ENCODE results near the gene MANEAL. TPM values are rescaled to one million over a fixed set of nuclear protein-coding genes. Genes with fewer than 3 reads are reported as not detected.

The MANEAL gene
- 1 to 10 TPM; 3.2 to 9.4 (median 5.4) TPM for total RNA-seq
- long read RNA-seq, partial matches to known transcripts, result 0 of 2 reads
- long read RNA-seq, other reads (novel, unspliced or antisense), result 2 of 2 reads

GRCh38 chr1:37793773-37794371, at the start of gene MANEAL:
TSS of gene MANEAL (plus strand) at chr1:37793847. CDS start at chr1:37794183, 336 bp downstream.
- Histone ChIP-seq H3K4me3 (peak within 1 kb of the TSS; percentile 35 to 61 (median 53)), H3K36me3 (no peaks in the 10 kb centered on the region), H3K4me1 (peaks cover 0 to 10% (median 0%) of the 10 kb centered on the region in 4 donors), H3K27ac (no peak within 1 kb of the TSS), H3K27me3 (no peaks in the 10 kb centered on the region), H3K9me3 (no peaks in the 10 kb centered on the region)
- intact Hi-C loops (cut with DNase I), result no loop called here
- TF ChIP-seq CTCF (IDR thresholded peaks at IDR 0.05) (no peak), POLR2A (IDR thresholded peaks at IDR 0.05) (peak; percentile 30)
- DNase-seq (peak in 2 of 3 donors; percentile 50 to 55), ATAC-seq (peak; percentile 81 to 88 (median 83))
- no CpG with 5 or more reads among the region's 82 CpGs for WGBS (ENCODE audit: insufficient coverage, low coverage, low lambda C conversion rate, missing lambda C conversion rate)

- intact Hi-C loops (cut with DNase I), result no loop called here
Measured at GRCh38 chr1:37746806-37747205, 46.8 kb upstream of the MANEAL start.

GRCh38 chr1:37748565-37748964, 45.1 kb upstream of the MANEAL start:
- ATAC-seq (no peak), DNase-seq (no peak)
- Histone ChIP-seq H3K4me3 (no peak overlapping the region), H3K4me1 (no peaks in the 10 kb centered on the region), H3K9me3 (no peaks in the 10 kb centered on the region), H3K27ac (no peak overlapping the region), H3K27me3 (no peaks in the 10 kb centered on the region), H3K36me3 (no peaks in the 10 kb centered on the region)
- 82% methylated on average over 1 of the region's 1 CpG for WGBS (ENCODE audit: insufficient coverage, low coverage, low lambda C conversion rate, missing lambda C conversion rate)
- intact Hi-C loops (cut with DNase I), result no loop called here
- no peak for TF ChIP-seq CTCF (IDR thresholded peaks at IDR 0.05)
- no peak for TF ChIP-seq POLR2A (IDR thresholded peaks at IDR 0.05)

More at GRCh38 chr1:37746806-37747205, 46.8 kb upstream of the MANEAL start:
- H3K27ac ChIP-seq, result no peak overlapping the region
- no peak for ATAC-seq
- no peak for DNase-seq
- no peak for TF ChIP-seq POLR2A (IDR thresholded peaks at IDR 0.05)
- TF ChIP-seq CTCF (IDR thresholded peaks at IDR 0.05), result no peak
- 87% methylated on average over 3 of the region's 3 CpGs for WGBS (ENCODE audit: insufficient coverage, low coverage, low lambda C conversion rate, missing lambda C conversion rate)
- H3K4me3 ChIP-seq, result no peak overlapping the region
- no peaks in the 10 kb centered on the region for H3K36me3 ChIP-seq
- no peaks in the 10 kb centered on the region for H3K9me3 ChIP-seq
- H3K4me1 ChIP-seq, result no peaks in the 10 kb centered on the region
- no peaks in the 10 kb centered on the region for H3K27me3 ChIP-seq

GRCh38 chr1:37752213-37752582, 41.4 kb upstream of the MANEAL start:
- TF ChIP-seq POLR2A (IDR thresholded peaks at IDR 0.05) (no peak), CTCF (IDR thresholded peaks at IDR 0.05) (no peak)
- H3K27me3 ChIP-seq, result no peaks in the 10 kb centered on the region
- H3K4me3 ChIP-seq, result no peak overlapping the region
- H3K9me3 ChIP-seq, result no peaks in the 10 kb centered on the region
- H3K27ac ChIP-seq, result no peak overlapping the region
- intact Hi-C loops (cut with DNase I), result no loop called here
- no peak for ATAC-seq
- H3K36me3 ChIP-seq, result no peaks in the 10 kb centered on the region
- no peaks in the 10 kb centered on the region for H3K4me1 ChIP-seq
- no peak for DNase-seq
- 5% methylated on average over 7 of the region's 11 CpGs for WGBS (ENCODE audit: insufficient coverage, low coverage, low lambda C conversion rate, missing lambda C conversion rate)

Measured in right lobe of liver (tissue), 6 donors.